Measurements from ENCODE around the gene ING3.

DNA sequence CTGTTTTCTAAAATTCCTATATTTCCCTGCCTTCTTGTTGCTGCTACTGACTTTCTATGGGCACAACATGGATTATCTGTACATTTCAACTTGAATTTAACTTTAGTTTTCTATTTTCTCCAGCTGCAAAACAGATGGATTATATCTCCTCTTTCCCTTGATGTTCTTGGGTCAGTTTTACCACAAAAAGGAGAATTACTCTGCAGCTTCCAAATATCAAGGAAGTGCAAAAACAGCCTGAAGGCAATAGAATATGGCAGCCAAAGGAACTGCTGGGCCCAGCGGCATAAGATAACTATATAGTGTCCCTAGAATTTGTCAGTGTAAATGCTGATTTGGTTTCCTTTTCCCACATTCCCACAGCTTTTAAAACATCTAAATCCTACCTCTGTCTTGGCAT, 67.0 kb downstream of the ING3 start:
- TF ChIP-seq CTCF (IDR thresholded peaks at IDR 0.05; ENCODE audit: low read depth, low read length, poor library complexity, severe bottlenecking) (no peak), EZH2phosphoT487 (IDR thresholded peaks at IDR 0.05; ENCODE audit: borderline replicate concordance, low read length) (no peak)
